Effector CD4-positive, alpha-beta T cell (primary cell): Measurements from ENCODE around the gene MX2.
"Not testable (repeated sequence)": the region's sequence is repeated elsewhere in the genome, so short reads cannot be mapped to it uniquely, and the experiment has no call there.

Source experiments
- DNase-seq: peaks from one replicate; pipeline ENCODE4 v3.0.0-alpha.2; 2020
- total RNA-seq: gene quantifications from one replicate; lab custom pipeline; 2026; lab: John Stamatoyannopoulos, UW

Gene MX2
- 91.9 reads per million, percentile 81 among the genes with 10 or more reads in this experiment for total RNA-seq

- peak; percentile 76 for DNase-seq
Measured at GRCh38 chr21:41361786-41362604, at the start of gene MX2. MX2 (plus strand) TSS chr21:41362027; CDS start chr21:41376907, 14,880 bp downstream.

GRCh38 chr21:41313285-41314164 lies 48.3 kb upstream of the MX2 start:
- not testable (repeated sequence) for DNase-seq

- no peak for DNase-seq
Measured at GRCh38 chr21:41315726-41316125, 46.1 kb upstream of the MX2 start.

GRCh38 chr21:41316200-41317062 lies 45.4 kb upstream of the MX2 start, which contains the start of gene FAM3B:
FAM3B (plus strand) TSS chr21:41316801; CDS start chr21:41316880, 79 bp downstream.
- no peak for DNase-seq

GRCh38 chr21:41317063-41317392 lies 44.8 kb upstream of the MX2 start:
- DNase-seq, result no peak

- no peak for DNase-seq
Measured at GRCh38 chr21:41317458-41317857, 44.4 kb upstream of the MX2 start.

- DNase-seq, result no peak
Measured at GRCh38 chr21:41318218-41318617, 43.6 kb upstream of the MX2 start.

- no peak for DNase-seq
Measured at GRCh38 chr21:41319273-41319672, 42.6 kb upstream of the MX2 start.

- no peak for DNase-seq
Measured at GRCh38 chr21:41321211-41321907, 40.5 kb upstream of the MX2 start.

- no peak for DNase-seq
Measured at GRCh38 chr21:41321908-41322495, 39.8 kb upstream of the MX2 start.

GRCh38 chr21:41322496-41323382 lies 39.1 kb upstream of the MX2 start:
- DNase-seq, result no peak

- DNase-seq, result no peak
Measured at GRCh38 chr21:41325138-41325912, 36.5 kb upstream of the MX2 start.

- no peak for DNase-seq
Measured at GRCh38 chr21:41326414-41327080, 35.3 kb upstream of the MX2 start.

GRCh38 chr21:41327753-41328152 lies 34.1 kb upstream of the MX2 start:
- DNase-seq, result no peak

GRCh38 chr21:41328660-41329607 lies 32.9 kb upstream of the MX2 start:
- DNase-seq, result no peak

- no peak for DNase-seq
Measured at GRCh38 chr21:41333752-41334151, 28.1 kb upstream of the MX2 start.

- no peak for DNase-seq
Measured at GRCh38 chr21:41337515-41337914, 24.3 kb upstream of the MX2 start.

- no peak for DNase-seq
Measured at GRCh38 chr21:41338455-41338854, 23.4 kb upstream of the MX2 start.
